Peyer's patch (tissue), 4 donors: ENCODE results near the gene IL17REL. TPM values are rescaled to one million over a fixed set of nuclear protein-coding genes. Genes with fewer than 3 reads are reported as not detected.
A peak's percentile ranks its signal among the peaks of the same experiment; 100 is the strongest.

Experiments
- DNase-seq, 3 donors: peaks; one replicate each; pipeline ENCODE4 v3.0.0-alpha.2; 2017 to 2019
- H3K27ac ChIP-seq, 4 donors: fragments of 200-600 bp; sonication (generic); one replicate each; pipeline ENCODE4 v1.5.1; 2016 to 2019
- H3K27me3 ChIP-seq, 2 donors: fragments of 200-600 bp; sonication (generic); one replicate each; pipeline ENCODE4 v1.5.1; 2019
- H3K36me3 ChIP-seq, 3 donors: fragments of 200-600 bp; sonication (generic); one replicate each; pipeline ENCODE4 v1.5.1; 2016 to 2019
- H3K4me1 ChIP-seq, 4 donors: fragments of 200-600 bp; sonication (generic); one replicate each; pipeline ENCODE4 v1.5.1; 2016 to 2019
- H3K4me3 ChIP-seq, 4 donors: fragments of 200-600 bp; sonication (generic); 1 replicate in 3 of 4; 2 replicates in 1 of 4; pipeline ENCODE4 v1.5.1; 2016 to 2019; ENCODE audit warnings: mild to moderate bottlenecking in 1 of 4
- H3K9me3 ChIP-seq, 4 donors: fragments of 200-600 bp; sonication (generic); one replicate each; pipeline ENCODE4 v1.5.1; 2016 to 2019; ENCODE audit warnings: mild to moderate bottlenecking in 1 of 4
- CTCF ChIP-seq, 6 experiments: fragments of 450-650 bp in 4 of 6; fragments of 200-600 bp in 2 of 6; sonication (generic) in 1 of 6; IDR thresholded peaks; one replicate each; pipeline ENCODE4 v1.5.1; 2017 to 2019; ENCODE audit warnings: antibody characterized with exemption in 6 of 6, mild to moderate bottlenecking in 3 of 6, moderate library complexity in 1 of 6
- POLR2A ChIP-seq, 2 donors: fragments of 450-650 bp; IDR thresholded peaks; one replicate each; pipeline ENCODE4 v1.5.1; 2017; ENCODE audit warnings: antibody characterized with exemption in 2 of 2, mild to moderate bottlenecking in 2 of 2, moderate library complexity in 2 of 2
- total RNA-seq, 4 donors: library from RNA; depleted of rRNA; stranded (reverse); fragments of >200 nt; gene quantifications; one replicate each; pipeline ENCODE4 v1.1.0, GENCODE V29; 2016

Gene IL17REL
- total RNA-seq, 4 donors from 2014 or later, result 1.1 to 2.3 (median 1.2) TPM; not detected in 1

GRCh38 chr22:49968313-49968830 is 44.2 kb downstream of the IL17REL start:
- H3K4me3 ChIP-seq, result peak overlapping the region in 1 of 4 donors; percentile 21
- H3K36me3 ChIP-seq, result peaks cover 0 to 17% (median 0%) of the 10 kb centered on the region in 3 donors
- peak overlapping the region; percentile 75 to 86 (median 76) for H3K27ac ChIP-seq
- DNase-seq, result peak; percentile 15 to 49 (median 46)
- H3K4me1 ChIP-seq, result peaks cover 17 to 77% (median 50%) of the 10 kb centered on the region in 4 donors
- TF ChIP-seq CTCF (IDR thresholded peaks at IDR 0.05) (no peak), POLR2A (IDR thresholded peaks at IDR 0.05) (no peak)
- H3K27me3 ChIP-seq, result no peaks in the 10 kb centered on the region
- no peaks in the 10 kb centered on the region for H3K9me3 ChIP-seq

GRCh38 chr22:49967706-49968208 is 44.8 kb downstream of the IL17REL start:
- Histone ChIP-seq H3K27me3 (no peaks in the 10 kb centered on the region), H3K4me3 (peak overlapping the region; percentile 1 to 21 (median 10)), H3K9me3 (no peaks in the 10 kb centered on the region), H3K27ac (peak overlapping the region; percentile 75 to 86 (median 76)), H3K36me3 (peaks cover 0 to 24% (median 0%) of the 10 kb centered on the region in 3 donors), H3K4me1 (peaks cover 17 to 83% (median 56%) of the 10 kb centered on the region in 4 donors)
- peak in 2 of 3 donors; percentile 58 to 61 for DNase-seq
- TF ChIP-seq CTCF (IDR thresholded peaks at IDR 0.05) (no peak), POLR2A (IDR thresholded peaks at IDR 0.05) (no peak)

- Histone ChIP-seq H3K4me1 (peaks cover 14 to 81% (median 53%) of the 10 kb centered on the region in 4 donors), H3K4me3 (peak overlapping the region; percentile 1 to 18 (median 10)), H3K9me3 (no peaks in the 10 kb centered on the region), H3K27me3 (no peaks in the 10 kb centered on the region), H3K27ac (peak overlapping the region; percentile 75 to 86 (median 76)), H3K36me3 (peaks cover 0 to 31% (median 0%) of the 10 kb centered on the region in 3 donors)
- DNase-seq, result peak; percentile 54 to 66 (median 56)
- TF ChIP-seq CTCF (IDR thresholded peaks at IDR 0.05), result no peak
- no peak for TF ChIP-seq POLR2A (IDR thresholded peaks at IDR 0.05)
These were observed 45.5 kb downstream of the IL17REL start for GRCh38 chr22:49966774-49967705.

- H3K4me3 ChIP-seq, result no peak overlapping the region
- no peaks in the 10 kb centered on the region for H3K9me3 ChIP-seq
- H3K36me3 ChIP-seq, result peaks cover 0 to 39% (median 0%) of the 10 kb centered on the region in 3 donors
- TF ChIP-seq CTCF (IDR thresholded peaks at IDR 0.05) (no peak), POLR2A (IDR thresholded peaks at IDR 0.05) (no peak)
- peak overlapping the region; percentile 75 to 86 (median 76) for H3K27ac ChIP-seq
- peaks cover 7 to 74% (median 46%) of the 10 kb centered on the region in 4 donors for H3K4me1 ChIP-seq
- DNase-seq, result peak in 1 of 3 donors; percentile 49
- no peaks in the 10 kb centered on the region for H3K27me3 ChIP-seq
These were observed 46.4 kb downstream of the IL17REL start for GRCh38 chr22:49966041-49966773.
